ENCODE results near the gene RFC3. TPM values are rescaled to one million over a fixed set of nuclear protein-coding genes. Genes with fewer than 3 reads are reported as not detected.

RFC3 gene
- total and polyA plus RNA-seq, 2 experiments from 2014 or later = 6.8 to 14.2 TPM

GRCh38 chr13:33838647-33839046 lies 20.7 kb downstream of the RFC3 start:
- Histone ChIP-seq H2AFZ (no peak overlapping the region), H4K20me1 (ENCODE audit: insufficient read depth, poor library complexity, severe bottlenecking) (no peaks in the 10 kb centered on the region), H3K9me2 (replicated peaks; ENCODE audit: insufficient read depth) (no peaks in the 10 kb centered on the region), H3K27me3 (no peaks in the 10 kb centered on the region), H3K4me1 (ENCODE audit: insufficient read depth) (no peaks in the 10 kb centered on the region), H3K4me2 (peak overlapping the region; percentile 1), H3K36me3 (replicated peaks; ENCODE audit: insufficient read depth, low read depth) (no peaks in the 10 kb centered on the region), H3K9me3 (ENCODE audit: low read depth) (no peaks in the 10 kb centered on the region), H3K27ac (peak overlapping the region; percentile 16), H3K4me3 (no peak overlapping the region), H3K79me2 (no peaks in the 10 kb centered on the region)
- no peak for TF ChIP-seq CTCF (IDR thresholded peaks at IDR 0.05; ENCODE audit: poor library complexity)
- TF ChIP-seq EZH2phosphoT487 (IDR thresholded peaks at IDR 0.05; ENCODE audit: low read depth, severe bottlenecking, unreplicated experiment) = no peak
- TF ChIP-seq EZH2 (IDR thresholded peaks at IDR 0.05; ENCODE audit: borderline replicate concordance) = no peak
- WGBS (ENCODE audit: low lambda C conversion rate, missing lambda C conversion rate) = 47% methylated on average over 4 of the region's 4 CpGs
- DNase-seq (ENCODE audit: low spot score) = no peak

GRCh38 chr13:33840402-33840801 lies 22.5 kb downstream of the RFC3 start:
- H3K4me1 ChIP-seq (ENCODE audit: insufficient read depth) = no peaks in the 10 kb centered on the region
- no peak overlapping the region for H2AFZ ChIP-seq
- H3K27me3 ChIP-seq = no peaks in the 10 kb centered on the region
- DNase-seq (ENCODE audit: low spot score) = no peak
- H3K36me3 ChIP-seq (replicated peaks; ENCODE audit: insufficient read depth, low read depth) = no peaks in the 10 kb centered on the region
- no peaks in the 10 kb centered on the region for H3K9me3 ChIP-seq (ENCODE audit: low read depth)
- 59% methylated on average over 1 of the region's 1 CpG for WGBS (ENCODE audit: low lambda C conversion rate, missing lambda C conversion rate)
- H3K4me2 ChIP-seq = no peak overlapping the region
- H4K20me1 ChIP-seq (ENCODE audit: insufficient read depth, poor library complexity, severe bottlenecking) = no peaks in the 10 kb centered on the region
- H3K79me2 ChIP-seq = no peaks in the 10 kb centered on the region
- H3K27ac ChIP-seq = no peak overlapping the region
- H3K9me2 ChIP-seq (replicated peaks; ENCODE audit: insufficient read depth) = no peaks in the 10 kb centered on the region
- no peak overlapping the region for H3K4me3 ChIP-seq
- TF ChIP-seq EZH2phosphoT487 (IDR thresholded peaks at IDR 0.05; ENCODE audit: low read depth, severe bottlenecking, unreplicated experiment) (no peak), EZH2 (IDR thresholded peaks at IDR 0.05; ENCODE audit: borderline replicate concordance) (no peak), CTCF (IDR thresholded peaks at IDR 0.05; ENCODE audit: poor library complexity) (no peak)

GRCh38 chr13:33842207-33842606 lies 24.3 kb downstream of the RFC3 start:
- no peak overlapping the region for H3K4me2 ChIP-seq
- no peaks in the 10 kb centered on the region for H3K27me3 ChIP-seq
- TF ChIP-seq EZH2 (IDR thresholded peaks at IDR 0.05; ENCODE audit: borderline replicate concordance) = no peak
- TF ChIP-seq EZH2phosphoT487 (IDR thresholded peaks at IDR 0.05; ENCODE audit: low read depth, severe bottlenecking, unreplicated experiment) = no peak
- no peak for TF ChIP-seq CTCF (IDR thresholded peaks at IDR 0.05; ENCODE audit: poor library complexity)
- H3K9me2 ChIP-seq (replicated peaks; ENCODE audit: insufficient read depth) = no peaks in the 10 kb centered on the region
- 82% methylated on average over 4 of the region's 4 CpGs for WGBS (ENCODE audit: low lambda C conversion rate, missing lambda C conversion rate)
- H3K4me3 ChIP-seq = no peak overlapping the region
- H3K79me2 ChIP-seq = no peaks in the 10 kb centered on the region
- no peaks in the 10 kb centered on the region for H3K4me1 ChIP-seq (ENCODE audit: insufficient read depth)
- H4K20me1 ChIP-seq (ENCODE audit: insufficient read depth, poor library complexity, severe bottlenecking) = no peaks in the 10 kb centered on the region
- no peaks in the 10 kb centered on the region for H3K36me3 ChIP-seq (replicated peaks; ENCODE audit: insufficient read depth, low read depth)
- H3K27ac ChIP-seq = no peak overlapping the region
- DNase-seq (ENCODE audit: low spot score) = no peak
- H2AFZ ChIP-seq = no peak overlapping the region
- H3K9me3 ChIP-seq (ENCODE audit: low read depth) = no peaks in the 10 kb centered on the region

GRCh38 chr13:33842986-33843385 lies 25.0 kb downstream of the RFC3 start:
- TF ChIP-seq EZH2phosphoT487 (IDR thresholded peaks at IDR 0.05; ENCODE audit: low read depth, severe bottlenecking, unreplicated experiment) = no peak
- no peak for TF ChIP-seq EZH2 (IDR thresholded peaks at IDR 0.05; ENCODE audit: borderline replicate concordance)
- TF ChIP-seq CTCF (IDR thresholded peaks at IDR 0.05; ENCODE audit: poor library complexity) = no peak
- H3K4me1 ChIP-seq (ENCODE audit: insufficient read depth) = no peaks in the 10 kb centered on the region
- H3K79me2 ChIP-seq = no peaks in the 10 kb centered on the region
- no peaks in the 10 kb centered on the region for H4K20me1 ChIP-seq (ENCODE audit: insufficient read depth, poor library complexity, severe bottlenecking)
- no peak overlapping the region for H3K4me2 ChIP-seq
- no peak overlapping the region for H3K4me3 ChIP-seq
- no peaks in the 10 kb centered on the region for H3K27me3 ChIP-seq
- no peak overlapping the region for H2AFZ ChIP-seq
- no peaks in the 10 kb centered on the region for H3K9me2 ChIP-seq (replicated peaks; ENCODE audit: insufficient read depth)
- no peak overlapping the region for H3K27ac ChIP-seq
- no peaks in the 10 kb centered on the region for H3K36me3 ChIP-seq (replicated peaks; ENCODE audit: insufficient read depth, low read depth)
- no peak for DNase-seq (ENCODE audit: low spot score)
- H3K9me3 ChIP-seq (ENCODE audit: low read depth) = no peaks in the 10 kb centered on the region
